Mesendoderm (in vitro differentiated cells): Measurements from ENCODE around the gene MYBBP1A.

Experiments
- DNase-seq: peaks from one replicate; pipeline ENCODE4 v3.0.0; 2013
- H2AK5ac ChIP-seq: 2 replicates; pipeline ENCODE4 v1.6.1; 2013; ENCODE audit warnings: low read length, inconsistent platforms
- H2BK120ac ChIP-seq: 2 replicates; pipeline ENCODE4 v1.6.1; 2013; ENCODE audit warnings: low read depth, mild to moderate bottlenecking, low read length, moderate library complexity, mixed read lengths
- H2BK15ac ChIP-seq: replicated peaks from 2 replicates; pipeline ENCODE4 v1.6.1; 2013; ENCODE audit warnings: low read depth, mild to moderate bottlenecking, moderate library complexity
- H2BK5ac ChIP-seq: 2 replicates; pipeline ENCODE4 v1.6.1; 2013; ENCODE audit warnings: low read length, inconsistent platforms
- H3K18ac ChIP-seq: 2 replicates; pipeline ENCODE4 v1.6.1; 2013; ENCODE audit warnings: mild to moderate bottlenecking, low read length, mixed read lengths
- H3K23ac ChIP-seq: one replicate; pipeline ENCODE4 v1.6.1; 2013; ENCODE audit warnings: low read length
- H3K27ac ChIP-seq: 2 replicates; pipeline ENCODE4 v1.5.1; 2013; ENCODE audit warnings: low read depth, mild to moderate bottlenecking, inconsistent platforms, low read length, moderate library complexity
- H3K27me3 ChIP-seq: 2 replicates; pipeline ENCODE4 v1.6.1; 2013; ENCODE audit warnings: low read length, control low read depth, mild to moderate bottlenecking, inconsistent platforms; ENCODE audit not compliant: insufficient read depth, poor library complexity
- H3K36me3 ChIP-seq: 2 replicates; pipeline ENCODE4 v1.6.1; 2013; ENCODE audit warnings: low read length, inconsistent platforms; ENCODE audit not compliant: control insufficient read depth, insufficient read depth
- H3K4ac ChIP-seq: one replicate; pipeline ENCODE4 v1.6.1; 2013; ENCODE audit warnings: low read depth, mild to moderate bottlenecking, low read length, moderate library complexity
- H3K4me1 ChIP-seq: 2 replicates; pipeline ENCODE4 v1.6.1; 2013; ENCODE audit warnings: low read depth, low read length, inconsistent platforms; ENCODE audit not compliant: control insufficient read depth
- H3K4me2 ChIP-seq: 2 replicates; pipeline ENCODE4 v1.6.1; 2013; ENCODE audit warnings: low read length
- H3K4me3 ChIP-seq: 2 replicates; pipeline ENCODE4 v1.5.1; 2013; ENCODE audit warnings: mild to moderate bottlenecking, low read length
- H3K56ac ChIP-seq: one replicate; pipeline ENCODE4 v1.6.1; 2013; ENCODE audit warnings: low read length
- H3K79me1 ChIP-seq: 2 replicates; pipeline ENCODE4 v1.6.1; 2013; ENCODE audit warnings: low read length, inconsistent platforms
- H3K79me2 ChIP-seq: 2 replicates; pipeline ENCODE4 v1.6.1; 2013; ENCODE audit warnings: mild to moderate bottlenecking, low read length; ENCODE audit not compliant: control insufficient read depth, insufficient read depth
- H3K9ac ChIP-seq: 2 replicates; pipeline ENCODE4 v1.6.1; 2013; ENCODE audit warnings: low read length, inconsistent platforms
- H4K5ac ChIP-seq: one replicate; pipeline ENCODE4 v1.6.1; 2013; ENCODE audit warnings: low read length
- H4K8ac ChIP-seq: one replicate; pipeline ENCODE4 v1.6.1; 2013; ENCODE audit warnings: low read depth, mild to moderate bottlenecking, control low read depth, low read length, moderate library complexity
- WGBS: extraction: QIAGEN DNeasy Blood & Tissue Kit; methylation state at CpG from one replicate; pipeline ENCODE4 v1.1.7; 2013; ENCODE audit warnings: low lambda C conversion rate, missing lambda C conversion rate; ENCODE audit not compliant: insufficient coverage; ENCODE audit errors: extremely low coverage; 5-methylcytosine and 5-hydroxymethylcytosine counted together

The MYBBP1A gene

DNA sequence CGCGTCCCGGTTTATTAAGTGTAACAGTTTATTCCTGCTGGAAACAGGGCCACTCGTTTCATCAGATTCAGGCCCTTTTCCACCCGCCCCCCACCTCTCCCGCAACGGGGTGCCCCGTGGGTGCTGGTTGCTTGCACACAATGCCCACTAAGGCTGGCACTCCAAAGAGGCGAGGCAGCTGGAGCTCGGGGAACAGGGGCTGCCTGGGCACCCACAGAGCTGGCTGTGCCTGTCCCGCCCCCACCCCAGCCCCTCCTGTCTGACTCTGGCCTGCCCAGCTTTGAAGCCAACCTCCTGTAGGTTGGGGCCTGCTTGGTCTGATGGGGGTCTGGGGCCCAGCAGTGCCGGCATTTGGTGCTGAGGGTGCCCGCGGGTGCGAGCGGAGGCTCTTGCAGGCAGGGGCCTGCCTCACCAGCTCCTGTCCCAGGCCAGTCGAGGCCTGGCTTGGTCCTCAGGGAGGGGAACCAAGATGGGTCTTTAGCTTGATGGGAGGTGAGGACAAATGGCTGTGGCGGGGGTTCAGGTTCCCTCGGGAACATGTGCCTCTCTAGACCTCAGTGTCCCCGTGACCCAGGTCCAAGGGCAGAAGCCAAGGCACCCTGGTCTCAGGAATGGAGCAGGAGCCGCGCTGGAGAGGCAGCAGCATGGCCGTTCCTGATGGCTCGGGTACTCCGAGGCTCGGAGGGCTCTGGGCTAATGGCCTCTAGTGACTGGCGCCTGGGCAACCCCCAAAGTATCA is 20.1 kb downstream of the MYBBP1A start:
- Histone ChIP-seq H3K4me3 (no peak overlapping the region), H4K8ac (no peak overlapping the region), H3K79me1 (no peaks in the 10 kb centered on the region), H3K36me3 (peaks cover 6% of the 10 kb centered on the region), H3K27ac (no peak overlapping the region), H4K5ac (no peak overlapping the region), H2BK5ac (no peak overlapping the region), H2AK5ac (no peak overlapping the region), H3K27me3 (no peaks in the 10 kb centered on the region), H3K4me1 (peaks cover 3% of the 10 kb centered on the region), H3K79me2 (no peaks in the 10 kb centered on the region), H3K4ac (no peak overlapping the region), H3K4me2 (no peak overlapping the region), H3K9ac (no peak overlapping the region), H2BK15ac (no peak overlapping the region), H3K23ac (no peak overlapping the region), H3K18ac (no peak overlapping the region), H3K56ac (no peak overlapping the region), H2BK120ac (no peak overlapping the region)
- no CpG with 5 or more reads among the region's 27 CpGs for WGBS
- DNase-seq, result no peak

DNA sequence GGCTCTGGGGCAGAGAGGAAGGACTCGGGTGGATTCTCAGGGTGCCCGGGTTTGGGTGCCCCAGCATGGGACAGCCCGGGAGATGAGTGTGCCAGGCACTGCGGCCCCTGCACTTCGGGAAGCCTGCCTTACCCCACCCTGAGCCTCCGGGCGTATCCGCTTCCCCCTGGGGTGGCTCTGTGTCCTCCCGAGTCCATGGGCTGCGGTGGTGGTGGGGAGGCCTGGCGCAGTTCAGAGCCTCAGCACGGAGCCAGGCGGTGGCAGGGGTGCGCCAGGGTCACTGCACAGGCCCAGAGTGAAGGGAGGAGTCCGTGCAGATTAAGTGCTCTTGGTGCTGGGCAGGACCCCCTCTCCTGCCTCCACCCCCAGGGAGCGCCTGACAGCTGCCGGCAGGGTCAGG is 20.7 kb downstream of the MYBBP1A start:
- no peak overlapping the region for H3K4me3 ChIP-seq
- no peak overlapping the region for H2BK15ac ChIP-seq
- H3K36me3 ChIP-seq, result peaks cover 2% of the 10 kb centered on the region
- no peaks in the 10 kb centered on the region for H3K27me3 ChIP-seq
- H3K79me1 ChIP-seq, result no peaks in the 10 kb centered on the region
- no peak overlapping the region for H4K8ac ChIP-seq
- no peak overlapping the region for H3K9ac ChIP-seq
- no peak overlapping the region for H4K5ac ChIP-seq
- no peak overlapping the region for H3K4ac ChIP-seq
- H3K18ac ChIP-seq, result no peak overlapping the region
- WGBS, result no CpG with 5 or more reads among the region's 17 CpGs
- no peak overlapping the region for H3K56ac ChIP-seq
- DNase-seq, result no peak
- H2AK5ac ChIP-seq, result no peak overlapping the region
- H3K27ac ChIP-seq, result no peak overlapping the region
- H3K79me2 ChIP-seq, result no peaks in the 10 kb centered on the region
- H2BK5ac ChIP-seq, result no peak overlapping the region
- H3K23ac ChIP-seq, result no peak overlapping the region
- H2BK120ac ChIP-seq, result no peak overlapping the region
- H3K4me2 ChIP-seq, result no peak overlapping the region
- H3K4me1 ChIP-seq, result peaks cover 3% of the 10 kb centered on the region

DNA sequence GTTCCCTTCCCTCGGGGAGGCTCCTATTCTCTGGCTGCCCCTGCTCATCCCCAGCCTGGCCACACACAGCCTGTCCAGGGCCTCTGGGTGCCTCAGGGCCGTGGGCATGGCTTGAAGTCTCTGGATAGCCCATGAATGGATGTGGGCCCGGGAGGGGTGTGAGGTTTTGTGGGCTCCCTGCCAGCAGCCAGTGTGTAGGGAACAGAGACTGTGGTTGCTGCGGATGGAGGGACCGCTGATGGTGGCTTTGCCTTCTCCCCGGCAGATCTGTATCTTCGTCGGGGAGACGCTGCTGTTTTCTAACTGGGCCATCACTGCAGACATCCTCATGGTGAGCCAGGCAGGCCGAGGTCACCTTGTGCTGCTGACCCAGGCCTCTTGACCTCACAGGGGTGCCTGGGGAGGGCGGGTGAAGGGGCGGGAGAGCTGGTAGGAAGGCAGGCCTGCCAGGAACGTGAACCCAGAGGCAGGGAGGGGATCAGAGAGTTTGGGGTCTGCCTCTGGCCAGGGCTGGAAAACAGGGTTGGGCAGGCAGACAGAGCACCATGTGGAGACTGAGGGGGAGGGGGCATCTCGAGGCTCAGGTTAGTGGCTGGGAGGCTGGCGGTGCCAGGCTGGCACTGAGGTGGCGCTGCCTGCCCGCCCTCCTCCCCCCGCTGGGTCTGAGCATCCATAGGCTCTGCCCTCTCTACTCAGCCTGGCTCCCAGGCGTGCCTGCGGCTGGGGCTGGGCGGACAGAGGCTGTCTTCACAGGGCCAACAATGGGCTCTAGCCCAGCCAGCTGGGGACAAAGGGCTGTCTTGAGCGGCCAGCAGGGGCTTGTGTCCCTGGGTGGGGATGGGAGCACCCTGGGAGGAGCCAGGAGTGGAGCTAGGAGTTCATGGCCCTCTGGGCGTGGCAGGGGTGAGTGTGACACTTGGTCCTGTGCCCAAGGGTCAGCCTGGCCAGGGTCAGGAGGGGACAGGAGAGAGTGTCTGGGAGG is 21.4 kb downstream of the MYBBP1A start:
- no CpG with 5 or more reads among the region's 23 CpGs for WGBS
- H4K8ac ChIP-seq, result no peak overlapping the region
- no peak overlapping the region for H2AK5ac ChIP-seq
- H3K27me3 ChIP-seq, result no peaks in the 10 kb centered on the region
- H3K4me3 ChIP-seq, result no peak overlapping the region
- no peak overlapping the region for H3K4me2 ChIP-seq
- no peaks in the 10 kb centered on the region for H3K79me1 ChIP-seq
- H2BK5ac ChIP-seq, result no peak overlapping the region
- H3K4ac ChIP-seq, result no peak overlapping the region
- no peak overlapping the region for H3K27ac ChIP-seq
- no peaks in the 10 kb centered on the region for H3K79me2 ChIP-seq
- no peak overlapping the region for H2BK120ac ChIP-seq
- H3K23ac ChIP-seq, result no peak overlapping the region
- no peak overlapping the region for H3K9ac ChIP-seq
- no peak for DNase-seq
- H3K4me1 ChIP-seq, result peaks cover 3% of the 10 kb centered on the region
- no peak overlapping the region for H2BK15ac ChIP-seq
- H3K36me3 ChIP-seq, result no peaks in the 10 kb centered on the region
- H4K5ac ChIP-seq, result no peak overlapping the region
- no peak overlapping the region for H3K18ac ChIP-seq
- no peak overlapping the region for H3K56ac ChIP-seq

DNA sequence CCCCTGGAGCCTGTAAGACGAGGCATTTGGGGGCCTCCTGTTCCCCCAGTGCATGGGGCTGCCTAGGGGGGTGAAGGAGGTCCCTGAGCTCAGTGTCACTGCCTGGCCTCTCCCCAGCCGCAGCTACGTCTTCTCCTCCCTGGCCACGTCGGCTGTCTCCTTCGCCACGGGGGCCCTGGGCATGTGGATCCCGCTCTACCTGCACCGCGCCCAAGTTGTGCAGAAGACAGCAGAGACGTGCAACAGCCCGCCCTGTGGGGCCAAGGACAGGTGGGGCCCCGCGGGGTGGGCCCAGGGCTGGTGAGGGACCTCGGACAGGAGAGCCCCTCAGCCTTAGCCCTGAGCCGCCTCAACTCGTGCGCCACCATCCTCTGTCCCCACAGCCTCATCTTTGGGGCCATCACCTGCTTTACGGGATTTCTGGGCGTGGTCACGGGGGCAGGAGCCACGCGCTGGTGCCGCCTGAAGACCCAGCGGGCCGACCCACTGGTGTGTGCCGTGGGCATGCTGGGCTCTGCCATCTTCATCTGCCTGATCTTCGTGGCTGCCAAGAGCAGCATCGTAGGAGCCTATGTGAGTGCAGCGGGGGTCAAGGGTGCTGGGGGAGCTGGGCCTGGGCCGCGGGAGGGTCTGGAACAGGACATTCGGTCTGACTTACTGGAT is 22.2 kb downstream of the MYBBP1A start:
- Histone ChIP-seq H2AK5ac (no peak overlapping the region), H4K5ac (no peak overlapping the region), H3K4ac (no peak overlapping the region), H3K4me1 (peaks cover 3% of the 10 kb centered on the region), H3K4me2 (no peak overlapping the region), H3K4me3 (no peak overlapping the region), H3K27me3 (no peaks in the 10 kb centered on the region), H3K36me3 (no peaks in the 10 kb centered on the region), H3K79me2 (no peaks in the 10 kb centered on the region), H2BK15ac (no peak overlapping the region), H3K18ac (no peak overlapping the region), H3K79me1 (no peaks in the 10 kb centered on the region), H3K27ac (no peak overlapping the region), H2BK120ac (no peak overlapping the region), H3K56ac (no peak overlapping the region), H3K23ac (no peak overlapping the region), H2BK5ac (no peak overlapping the region), H4K8ac (no peak overlapping the region), H3K9ac (no peak overlapping the region)
- no CpG with 5 or more reads among the region's 33 CpGs for WGBS
- DNase-seq, result no peak

DNA sequence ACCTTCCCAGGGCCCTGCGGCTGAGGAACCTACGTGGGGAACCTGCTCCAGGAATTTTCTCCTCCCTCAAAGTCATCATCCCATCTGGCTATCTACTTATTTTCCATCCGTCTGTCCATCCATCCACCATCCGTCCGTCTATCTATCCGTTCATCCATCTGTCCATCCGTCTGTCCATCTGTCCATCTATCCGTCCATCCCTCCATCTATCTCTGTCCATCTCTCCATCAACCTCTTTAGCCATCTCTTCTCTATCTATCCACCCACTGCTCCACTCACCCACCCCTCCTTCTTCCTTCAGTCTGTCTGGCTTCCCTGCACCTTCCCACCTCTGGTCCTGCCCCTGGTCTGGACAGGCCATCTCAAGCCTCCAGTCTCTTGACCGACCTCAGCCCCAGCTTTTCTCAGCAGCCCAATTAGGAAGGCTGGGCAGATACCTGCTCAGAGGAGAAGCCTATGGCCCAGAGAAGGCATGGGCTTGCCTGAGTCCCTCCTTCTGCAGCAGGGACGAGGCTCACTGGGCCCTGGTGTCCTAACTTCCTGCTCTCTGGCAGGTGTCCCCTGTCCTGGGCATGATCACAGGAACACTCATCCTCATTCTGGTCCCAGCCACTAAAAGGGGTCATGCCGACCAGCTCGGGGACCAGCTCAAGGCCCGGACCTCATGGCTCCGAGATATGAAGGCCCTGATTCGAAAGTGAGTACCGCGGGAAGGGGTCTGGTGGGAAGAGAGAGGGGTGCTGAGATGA is 23.0 kb downstream of the MYBBP1A start:
- WGBS, result no CpG with 5 or more reads among the region's 17 CpGs
- Histone ChIP-seq H3K9ac (no peak overlapping the region), H4K5ac (no peak overlapping the region), H3K79me2 (no peaks in the 10 kb centered on the region), H3K18ac (no peak overlapping the region), H3K4me1 (peaks cover 3% of the 10 kb centered on the region), H3K79me1 (no peaks in the 10 kb centered on the region), H3K4ac (no peak overlapping the region), H3K56ac (no peak overlapping the region), H2BK120ac (no peak overlapping the region), H3K4me2 (no peak overlapping the region), H3K4me3 (no peak overlapping the region), H2BK5ac (no peak overlapping the region), H2BK15ac (no peak overlapping the region), H3K27ac (no peak overlapping the region), H3K27me3 (no peaks in the 10 kb centered on the region), H3K23ac (no peak overlapping the region), H3K36me3 (no peaks in the 10 kb centered on the region), H2AK5ac (no peak overlapping the region), H4K8ac (no peak overlapping the region)
- no peak for DNase-seq
